Astrocyte (in vitro differentiated cells and primary cell): Measurements from ENCODE around the gene CD59.
A peak's percentile ranks its signal among the peaks of the same experiment; 100 is the strongest.

ENCODE experiments used
- EZH2 ChIP-seq: IDR thresholded peaks from 2 replicates; pipeline ENCODE4 v1.6.1; 2012; ENCODE audit warnings: mild to moderate bottlenecking, low read length, inconsistent platforms; ENCODE audit not compliant: insufficient read depth
- TF ChIP-seq, protein P1 (sequence below): IDR thresholded peaks from 2 replicates; pipeline ENCODE4 v1.5.1; 2011; ENCODE audit warnings: low read depth, mild to moderate bottlenecking, inconsistent platforms, low read length, moderate library complexity; ENCODE audit not compliant: insufficient read depth

DNA sequence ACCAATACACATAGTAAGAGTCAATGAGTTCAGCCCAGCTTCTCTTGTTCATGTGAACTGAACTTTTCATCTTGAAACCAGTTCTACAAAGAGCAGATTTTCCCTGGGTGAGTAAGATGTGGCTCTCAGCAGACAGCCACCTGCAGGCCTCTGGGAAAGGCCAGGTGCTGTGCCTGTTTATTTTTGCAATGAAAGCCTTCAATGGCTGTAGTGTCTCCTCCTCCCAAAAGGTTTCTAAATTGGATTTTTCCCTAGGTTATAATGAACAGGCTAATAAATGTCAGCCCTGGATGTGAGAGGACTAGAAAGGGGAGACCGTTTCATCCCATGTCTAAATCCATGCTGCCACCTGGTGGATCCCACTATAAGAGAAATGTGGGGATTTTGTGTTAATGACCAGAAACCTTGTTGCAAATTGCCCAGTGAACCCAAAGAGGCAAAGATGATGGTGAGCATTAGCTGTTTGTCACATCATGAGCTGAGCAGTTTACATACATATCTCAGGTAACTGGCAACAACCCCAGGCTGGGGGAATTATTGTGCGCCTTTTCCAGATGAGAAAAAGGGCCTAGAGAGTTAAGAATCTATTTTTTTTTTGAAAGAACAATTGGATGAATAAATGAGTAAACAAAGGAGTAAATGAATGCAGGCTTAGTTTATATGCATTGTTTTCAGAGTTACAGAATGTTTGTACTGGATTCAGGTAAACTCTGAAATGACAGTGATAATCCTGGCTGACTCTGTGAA is 48.3 kb downstream of the CD59 start:
- TF ChIP-seq, protein P1, sequence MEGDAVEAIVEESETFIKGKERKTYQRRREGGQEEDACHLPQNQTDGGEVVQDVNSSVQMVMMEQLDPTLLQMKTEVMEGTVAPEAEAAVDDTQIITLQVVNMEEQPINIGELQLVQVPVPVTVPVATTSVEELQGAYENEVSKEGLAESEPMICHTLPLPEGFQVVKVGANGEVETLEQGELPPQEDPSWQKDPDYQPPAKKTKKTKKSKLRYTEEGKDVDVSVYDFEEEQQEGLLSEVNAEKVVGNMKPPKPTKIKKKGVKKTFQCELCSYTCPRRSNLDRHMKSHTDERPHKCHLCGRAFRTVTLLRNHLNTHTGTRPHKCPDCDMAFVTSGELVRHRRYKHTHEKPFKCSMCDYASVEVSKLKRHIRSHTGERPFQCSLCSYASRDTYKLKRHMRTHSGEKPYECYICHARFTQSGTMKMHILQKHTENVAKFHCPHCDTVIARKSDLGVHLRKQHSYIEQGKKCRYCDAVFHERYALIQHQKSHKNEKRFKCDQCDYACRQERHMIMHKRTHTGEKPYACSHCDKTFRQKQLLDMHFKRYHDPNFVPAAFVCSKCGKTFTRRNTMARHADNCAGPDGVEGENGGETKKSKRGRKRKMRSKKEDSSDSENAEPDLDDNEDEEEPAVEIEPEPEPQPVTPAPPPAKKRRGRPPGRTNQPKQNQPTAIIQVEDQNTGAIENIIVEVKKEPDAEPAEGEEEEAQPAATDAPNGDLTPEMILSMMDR, result peak; percentile 87
- TF ChIP-seq EZH2, result no peak
